Measurements from ENCODE around the gene VMP1. TPM values are rescaled to one million over a fixed set of nuclear protein-coding genes. Genes with fewer than 3 reads are reported as not detected.
A peak's percentile ranks its signal among the peaks of the same experiment; 100 is the strongest.

The VMP1 gene
- total and polyA plus RNA-seq, 2 of the 13 experiments (the other 11 are each of a cell fraction or from before 2014, with no cell fraction given): 186 to 271 TPM

DNA sequence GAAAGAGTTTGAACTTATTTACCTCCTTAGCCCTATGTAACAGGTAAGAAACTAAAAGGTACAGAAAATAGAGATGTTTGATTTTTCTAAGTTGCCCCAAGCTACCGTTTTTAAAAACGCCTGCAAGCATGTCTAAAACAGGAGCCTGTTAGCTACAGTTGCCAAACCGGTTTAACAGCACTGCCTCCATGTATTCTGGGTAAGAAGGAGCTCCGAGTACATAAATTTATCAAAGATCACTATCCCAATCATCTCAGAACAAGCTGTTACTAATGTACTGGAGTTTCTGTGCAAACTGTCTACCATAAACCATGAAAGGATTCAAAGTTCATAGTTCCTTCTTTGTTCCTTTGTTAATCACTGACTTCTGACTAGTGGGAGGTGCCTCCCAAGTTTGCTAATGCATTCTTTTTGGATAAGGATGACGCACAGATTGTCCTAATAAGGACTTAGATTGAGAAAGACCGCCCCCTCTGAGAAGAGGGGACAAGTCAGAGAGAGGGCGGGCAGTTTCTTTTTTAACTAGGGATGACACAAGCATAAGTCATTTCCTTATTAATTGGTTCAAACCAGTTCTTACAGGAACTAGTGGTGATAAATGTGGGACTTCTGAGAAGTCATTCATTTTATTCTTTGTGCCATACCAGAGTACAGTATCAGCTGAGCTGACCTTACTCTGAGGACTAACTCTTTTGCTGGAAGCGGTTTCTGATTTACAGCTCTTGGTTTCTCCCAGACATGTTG, 130.0 kb downstream of the VMP1 start (continued):
- TF ChIP-seq HMG20B (CRISPR knock-in tag; conservative IDR thresholded peaks at IDR 0.05) (no peak; the same call in 1 of the 2 replicates), ZNF326 (CRISPR knock-in tag; IDR thresholded peaks at IDR 0.05; ENCODE audit: borderline replicate concordance) (no peak), ZEB1 (IDR thresholded peaks at IDR 0.05; ENCODE audit: insufficient replicate concordance, low read depth) (peak; percentile 62), ZNF280B (CRISPR knock-in tag; IDR thresholded peaks at IDR 0.05; ENCODE audit: borderline replicate concordance) (no peak), YEATS2 (CRISPR knock-in tag; IDR thresholded peaks at IDR 0.05; ENCODE audit: borderline replicate concordance) (peak; percentile 58; the same call in 1 of the 2 replicates), ZNF710 (CRISPR knock-in tag; IDR thresholded peaks at IDR 0.05; ENCODE audit: borderline replicate concordance) (peak; percentile 83; the same call in 1 of the 2 replicates), TOE1 (CRISPR knock-in tag; IDR thresholded peaks at IDR 0.05) (no peak; the same call in 1 of the 2 replicates), ZNF564 (CRISPR knock-in tag; IDR thresholded peaks at IDR 0.05) (no peak), ZBTB8A (CRISPR knock-in tag; IDR thresholded peaks at IDR 0.05; ENCODE audit: borderline replicate concordance, low read depth) (no peak)
- TF ChIP-seq, protein P1, sequence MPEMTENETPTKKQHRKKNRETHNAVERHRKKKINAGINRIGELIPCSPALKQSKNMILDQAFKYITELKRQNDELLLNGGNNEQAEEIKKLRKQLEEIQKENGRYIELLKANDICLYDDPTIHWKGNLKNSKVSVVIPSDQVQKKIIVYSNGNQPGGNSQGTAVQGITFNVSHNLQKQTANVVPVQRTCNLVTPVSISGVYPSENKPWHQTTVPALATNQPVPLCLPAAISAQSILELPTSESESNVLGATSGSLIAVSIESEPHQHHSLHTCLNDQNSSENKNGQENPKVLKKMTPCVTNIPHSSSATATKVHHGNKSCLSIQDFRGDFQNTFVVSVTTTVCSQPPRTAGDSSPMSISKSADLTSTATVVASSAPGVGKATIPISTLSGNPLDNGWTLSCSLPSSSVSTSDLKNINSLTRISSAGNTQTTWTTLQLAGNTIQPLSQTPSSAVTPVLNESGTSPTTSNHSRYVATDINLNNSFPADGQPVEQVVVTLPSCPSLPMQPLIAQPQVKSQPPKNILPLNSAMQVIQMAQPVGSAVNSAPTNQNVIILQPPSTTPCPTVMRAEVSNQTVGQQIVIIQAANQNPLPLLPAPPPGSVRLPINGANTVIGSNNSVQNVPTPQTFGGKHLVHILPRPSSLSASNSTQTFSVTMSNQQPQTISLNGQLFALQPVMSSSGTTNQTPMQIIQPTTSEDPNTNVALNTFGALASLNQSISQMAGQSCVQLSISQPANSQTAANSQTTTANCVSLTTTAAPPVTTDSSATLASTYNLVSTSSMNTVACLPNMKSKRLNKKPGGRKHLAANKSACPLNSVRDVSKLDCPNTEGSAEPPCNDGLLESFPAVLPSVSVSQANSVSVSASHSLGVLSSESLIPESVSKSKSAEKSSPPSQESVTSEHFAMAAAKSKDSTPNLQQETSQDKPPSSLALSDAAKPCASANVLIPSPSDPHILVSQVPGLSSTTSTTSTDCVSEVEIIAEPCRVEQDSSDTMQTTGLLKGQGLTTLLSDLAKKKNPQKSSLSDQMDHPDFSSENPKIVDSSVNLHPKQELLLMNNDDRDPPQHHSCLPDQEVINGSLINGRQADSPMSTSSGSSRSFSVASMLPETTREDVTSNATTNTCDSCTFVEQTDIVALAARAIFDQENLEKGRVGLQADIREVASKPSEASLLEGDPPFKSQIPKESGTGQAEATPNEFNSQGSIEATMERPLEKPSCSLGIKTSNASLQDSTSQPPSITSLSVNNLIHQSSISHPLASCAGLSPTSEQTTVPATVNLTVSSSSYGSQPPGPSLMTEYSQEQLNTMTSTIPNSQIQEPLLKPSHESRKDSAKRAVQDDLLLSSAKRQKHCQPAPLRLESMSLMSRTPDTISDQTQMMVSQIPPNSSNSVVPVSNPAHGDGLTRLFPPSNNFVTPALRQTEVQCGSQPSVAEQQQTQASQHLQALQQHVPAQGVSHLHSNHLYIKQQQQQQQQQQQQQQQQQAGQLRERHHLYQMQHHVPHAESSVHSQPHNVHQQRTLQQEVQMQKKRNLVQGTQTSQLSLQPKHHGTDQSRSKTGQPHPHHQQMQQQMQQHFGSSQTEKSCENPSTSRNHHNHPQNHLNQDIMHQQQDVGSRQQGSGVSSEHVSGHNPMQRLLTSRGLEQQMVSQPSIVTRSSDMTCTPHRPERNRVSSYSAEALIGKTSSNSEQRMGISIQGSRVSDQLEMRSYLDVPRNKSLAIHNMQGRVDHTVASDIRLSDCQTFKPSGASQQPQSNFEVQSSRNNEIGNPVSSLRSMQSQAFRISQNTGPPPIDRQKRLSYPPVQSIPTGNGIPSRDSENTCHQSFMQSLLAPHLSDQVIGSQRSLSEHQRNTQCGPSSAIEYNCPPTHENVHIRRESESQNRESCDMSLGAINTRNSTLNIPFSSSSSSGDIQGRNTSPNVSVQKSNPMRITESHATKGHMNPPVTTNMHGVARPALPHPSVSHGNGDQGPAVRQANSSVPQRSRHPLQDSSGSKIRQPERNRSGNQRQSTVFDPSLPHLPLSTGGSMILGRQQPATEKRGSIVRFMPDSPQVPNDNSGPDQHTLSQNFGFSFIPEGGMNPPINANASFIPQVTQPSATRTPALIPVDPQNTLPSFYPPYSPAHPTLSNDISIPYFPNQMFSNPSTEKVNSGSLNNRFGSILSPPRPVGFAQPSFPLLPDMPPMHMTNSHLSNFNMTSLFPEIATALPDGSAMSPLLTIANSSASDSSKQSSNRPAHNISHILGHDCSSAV (CRISPR knock-in tag; IDR thresholded peaks at IDR 0.05; ENCODE audit: borderline replicate concordance): no peak
- TF ChIP-seq, protein P2, sequence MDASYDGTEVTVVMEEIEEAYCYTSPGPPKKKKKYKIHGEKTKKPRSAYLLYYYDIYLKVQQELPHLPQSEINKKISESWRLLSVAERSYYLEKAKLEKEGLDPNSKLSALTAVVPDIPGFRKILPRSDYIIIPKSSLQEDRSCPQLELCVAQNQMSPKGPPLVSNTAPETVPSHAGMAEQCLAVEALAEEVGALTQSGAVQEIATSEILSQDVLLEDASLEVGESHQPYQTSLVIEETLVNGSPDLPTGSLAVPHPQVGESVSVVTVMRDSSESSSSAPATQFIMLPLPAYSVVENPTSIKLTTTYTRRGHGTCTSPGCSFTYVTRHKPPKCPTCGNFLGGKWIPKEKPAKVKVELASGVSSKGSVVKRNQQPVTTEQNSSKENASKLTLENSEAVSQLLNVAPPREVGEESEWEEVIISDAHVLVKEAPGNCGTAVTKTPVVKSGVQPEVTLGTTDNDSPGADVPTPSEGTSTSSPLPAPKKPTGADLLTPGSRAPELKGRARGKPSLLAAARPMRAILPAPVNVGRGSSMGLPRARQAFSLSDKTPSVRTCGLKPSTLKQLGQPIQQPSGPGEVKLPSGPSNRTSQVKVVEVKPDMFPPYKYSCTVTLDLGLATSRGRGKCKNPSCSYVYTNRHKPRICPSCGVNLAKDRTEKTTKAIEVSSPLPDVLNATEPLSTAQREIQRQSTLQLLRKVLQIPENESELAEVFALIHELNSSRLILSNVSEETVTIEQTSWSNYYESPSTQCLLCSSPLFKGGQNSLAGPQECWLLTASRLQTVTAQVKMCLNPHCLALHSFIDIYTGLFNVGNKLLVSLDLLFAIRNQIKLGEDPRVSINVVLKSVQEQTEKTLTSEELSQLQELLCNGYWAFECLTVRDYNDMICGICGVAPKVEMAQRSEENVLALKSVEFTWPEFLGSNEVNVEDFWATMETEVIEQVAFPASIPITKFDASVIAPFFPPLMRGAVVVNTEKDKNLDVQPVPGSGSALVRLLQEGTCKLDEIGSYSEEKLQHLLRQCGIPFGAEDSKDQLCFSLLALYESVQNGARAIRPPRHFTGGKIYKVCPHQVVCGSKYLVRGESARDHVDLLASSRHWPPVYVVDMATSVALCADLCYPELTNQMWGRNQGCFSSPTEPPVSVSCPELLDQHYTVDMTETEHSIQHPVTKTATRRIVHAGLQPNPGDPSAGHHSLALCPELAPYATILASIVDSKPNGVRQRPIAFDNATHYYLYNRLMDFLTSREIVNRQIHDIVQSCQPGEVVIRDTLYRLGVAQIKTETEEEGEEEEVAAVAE (CRISPR knock-in tag; IDR thresholded peaks at IDR 0.05; ENCODE audit: borderline replicate concordance): no peak
